Measurements from ENCODE around the gene TIPARP.

Gene TIPARP

GRCh38 chr3:156745766-156746165, 71.4 kb downstream of the TIPARP start (continued):
- TF ChIP-seq PRDM2 (tag by site-specific recombination; IDR thresholded peaks at IDR 0.05; ENCODE audit: borderline replicate concordance): no peak
- no peak for TF ChIP-seq ZNF449 (tag by site-specific recombination; IDR thresholded peaks at IDR 0.05)
- no peak for TF ChIP-seq KLF7 (tag by site-specific recombination; IDR thresholded peaks at IDR 0.05; ENCODE audit: borderline replicate concordance)

GRCh38 chr3:156747046-156747445, 72.7 kb downstream of the TIPARP start:
- Histone ChIP-seq H3K9me3 (ENCODE audit: control insufficient read depth, insufficient read depth, low read depth, low read length) (no peaks in the 10 kb centered on the region), H3K4me1 (ENCODE audit: control insufficient read depth, insufficient read depth, low read length) (no peaks in the 10 kb centered on the region), H3K27ac (ENCODE audit: extremely low read depth, low read depth, low read length) (no peak overlapping the region), H3K36me3 (ENCODE audit: control insufficient read depth in 2 of 2, insufficient read depth in 1 of 2, low read length in 2 of 2) (no peaks in the 10 kb centered on the region), H3K4me3 (ENCODE audit: low read depth, low read length) (no peak overlapping the region)
- CTCF ChIA-PET: interaction anchor here (0.6 kb wide), 1 partner anchor 277 kb away, joined by 3 read pairs; no protein-coding TSS in a partner anchor
- peak; percentile 45 for TF ChIP-seq SETDB1 (IDR thresholded peaks at IDR 0.05; ENCODE audit: insufficient read length, low read length)
- TF ChIP-seq ELK4 (IDR thresholded peaks at IDR 0.05; ENCODE audit: borderline replicate concordance, low read depth, low read length): no peak
- POLR2A ChIA-PET: no interaction called here

- no peaks in the 10 kb centered on the region for H3K4me1 ChIP-seq (ENCODE audit: control insufficient read depth, insufficient read depth, low read length)
- ChIA-PET CTCF (no interaction called here), POLR2A (no interaction called here)
- H3K36me3 ChIP-seq (ENCODE audit: control insufficient read depth in 2 of 2, insufficient read depth in 1 of 2, low read length in 2 of 2): no peaks in the 10 kb centered on the region
- TF ChIP-seq ZNF26 (tag by site-specific recombination; IDR thresholded peaks at IDR 0.05) (no peak), ZBTB26 (tag by site-specific recombination; optimal IDR thresholded peaks at IDR 0.05) (no peak), PRDM1 (tag by site-specific recombination; IDR thresholded peaks at IDR 0.05) (no peak), YY1 (tag by site-specific recombination; IDR thresholded peaks at IDR 0.05) (no peak), ZNF626 (tag by site-specific recombination; IDR thresholded peaks at IDR 0.05) (no peak), PRDM4 (tag by site-specific recombination; IDR thresholded peaks at IDR 0.05) (no peak), ZNF610 (tag by site-specific recombination; IDR thresholded peaks at IDR 0.05; ENCODE audit: borderline replicate concordance) (no peak), PATZ1 (tag by site-specific recombination; IDR thresholded peaks at IDR 0.05) (no peak)
- no peak overlapping the region for H3K4me3 ChIP-seq (ENCODE audit: low read depth, low read length)
- no peak overlapping the region for H3K27ac ChIP-seq (ENCODE audit: extremely low read depth, low read depth, low read length)
- no peaks in the 10 kb centered on the region for H3K9me3 ChIP-seq (ENCODE audit: control insufficient read depth, insufficient read depth, low read depth, low read length)
These were observed 74.9 kb downstream of the TIPARP start for GRCh38 chr3:156749244-156749643.

Data from HEK293 (cell line).